ENCODE measurements around the gene C1orf87.

The C1orf87 gene

DNA sequence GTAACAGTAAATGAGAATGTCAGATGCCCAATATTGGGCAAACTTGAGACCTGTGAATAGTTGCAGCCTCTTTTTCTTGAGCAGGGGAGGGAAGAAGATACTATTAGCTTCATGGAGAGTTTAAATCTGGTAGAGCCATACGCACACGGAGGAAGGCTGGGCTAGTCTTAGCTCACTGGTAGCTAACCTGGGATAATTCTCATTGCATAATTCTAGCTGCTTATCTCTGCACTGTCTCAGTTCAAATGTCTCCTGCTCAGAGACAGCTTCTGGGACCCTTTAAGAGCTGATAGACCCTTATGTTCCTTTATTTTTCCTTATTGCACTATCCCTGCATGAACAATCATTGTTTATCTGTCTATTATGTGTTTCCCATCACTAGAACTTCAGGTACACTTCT, 8.4 kb downstream of the C1orf87 start:
- no peak overlapping the region for H3K27ac ChIP-seq (replicated peaks)
- no peak overlapping the region for H3K4me3 ChIP-seq (replicated peaks; ENCODE audit: insufficient read depth, low read length)
- H3K27me3 ChIP-seq (ENCODE audit: insufficient read depth, poor library complexity, severe bottlenecking): no peaks in the 10 kb centered on the region
- DNase-seq (ENCODE audit: low read depth in 1 of 2, low spot score in 1 of 2): no peak
- TF ChIP-seq SPI1 (IDR thresholded peaks at IDR 0.05; ENCODE audit: borderline replicate concordance, low read depth) (no peak), CTCF (IDR thresholded peaks at IDR 0.05; ENCODE audit: insufficient read depth, low read length) (no peak), GABPA (IDR thresholded peaks at IDR 0.05; ENCODE audit: low read depth) (no peak), POLR2AphosphoS5 (IDR thresholded peaks at IDR 0.05; ENCODE audit: low read depth) (no peak)
- TF ChIP-seq, protein P1, sequence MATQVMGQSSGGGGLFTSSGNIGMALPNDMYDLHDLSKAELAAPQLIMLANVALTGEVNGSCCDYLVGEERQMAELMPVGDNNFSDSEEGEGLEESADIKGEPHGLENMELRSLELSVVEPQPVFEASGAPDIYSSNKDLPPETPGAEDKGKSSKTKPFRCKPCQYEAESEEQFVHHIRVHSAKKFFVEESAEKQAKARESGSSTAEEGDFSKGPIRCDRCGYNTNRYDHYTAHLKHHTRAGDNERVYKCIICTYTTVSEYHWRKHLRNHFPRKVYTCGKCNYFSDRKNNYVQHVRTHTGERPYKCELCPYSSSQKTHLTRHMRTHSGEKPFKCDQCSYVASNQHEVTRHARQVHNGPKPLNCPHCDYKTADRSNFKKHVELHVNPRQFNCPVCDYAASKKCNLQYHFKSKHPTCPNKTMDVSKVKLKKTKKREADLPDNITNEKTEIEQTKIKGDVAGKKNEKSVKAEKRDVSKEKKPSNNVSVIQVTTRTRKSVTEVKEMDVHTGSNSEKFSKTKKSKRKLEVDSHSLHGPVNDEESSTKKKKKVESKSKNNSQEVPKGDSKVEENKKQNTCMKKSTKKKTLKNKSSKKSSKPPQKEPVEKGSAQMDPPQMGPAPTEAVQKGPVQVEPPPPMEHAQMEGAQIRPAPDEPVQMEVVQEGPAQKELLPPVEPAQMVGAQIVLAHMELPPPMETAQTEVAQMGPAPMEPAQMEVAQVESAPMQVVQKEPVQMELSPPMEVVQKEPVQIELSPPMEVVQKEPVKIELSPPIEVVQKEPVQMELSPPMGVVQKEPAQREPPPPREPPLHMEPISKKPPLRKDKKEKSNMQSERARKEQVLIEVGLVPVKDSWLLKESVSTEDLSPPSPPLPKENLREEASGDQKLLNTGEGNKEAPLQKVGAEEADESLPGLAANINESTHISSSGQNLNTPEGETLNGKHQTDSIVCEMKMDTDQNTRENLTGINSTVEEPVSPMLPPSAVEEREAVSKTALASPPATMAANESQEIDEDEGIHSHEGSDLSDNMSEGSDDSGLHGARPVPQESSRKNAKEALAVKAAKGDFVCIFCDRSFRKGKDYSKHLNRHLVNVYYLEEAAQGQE (IDR thresholded peaks at IDR 0.05; ENCODE audit: insufficient replicate concordance, low read depth): no peak

DNA sequence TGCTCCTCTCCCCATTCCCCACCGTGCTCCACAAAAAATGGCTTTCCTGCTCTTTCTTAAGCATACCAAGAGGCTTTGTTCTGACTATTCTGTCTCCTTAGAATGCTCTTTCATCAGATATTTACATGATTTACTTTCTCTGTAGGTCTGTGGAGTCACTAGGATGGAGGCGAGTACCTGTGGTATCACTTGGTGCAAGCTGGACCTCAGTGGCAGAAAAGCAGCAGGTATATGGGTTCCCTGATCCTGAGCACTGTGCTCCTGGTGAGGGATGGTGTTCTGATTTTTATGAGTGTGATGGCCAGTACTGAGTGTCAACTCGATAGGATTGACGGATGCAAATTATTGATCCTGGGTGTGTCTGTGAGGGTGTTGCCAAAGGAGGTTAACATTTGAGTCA, 10.0 kb downstream of the C1orf87 start:
- Histone ChIP-seq H3K27me3 (ENCODE audit: insufficient read depth, poor library complexity, severe bottlenecking) (peaks cover 3% of the 10 kb centered on the region), H3K27ac (replicated peaks) (no peak overlapping the region), H3K4me3 (replicated peaks; ENCODE audit: insufficient read depth, low read length) (no peak overlapping the region)
- no peak for DNase-seq (ENCODE audit: low read depth in 1 of 2, low spot score in 1 of 2)
- TF ChIP-seq SPI1 (IDR thresholded peaks at IDR 0.05; ENCODE audit: borderline replicate concordance, low read depth) (no peak), POLR2AphosphoS5 (IDR thresholded peaks at IDR 0.05; ENCODE audit: low read depth) (no peak), GABPA (IDR thresholded peaks at IDR 0.05; ENCODE audit: low read depth) (no peak), CTCF (IDR thresholded peaks at IDR 0.05; ENCODE audit: insufficient read depth, low read length) (no peak)
- TF ChIP-seq, protein P1 (IDR thresholded peaks at IDR 0.05; ENCODE audit: insufficient replicate concordance, low read depth): no peak

DNA sequence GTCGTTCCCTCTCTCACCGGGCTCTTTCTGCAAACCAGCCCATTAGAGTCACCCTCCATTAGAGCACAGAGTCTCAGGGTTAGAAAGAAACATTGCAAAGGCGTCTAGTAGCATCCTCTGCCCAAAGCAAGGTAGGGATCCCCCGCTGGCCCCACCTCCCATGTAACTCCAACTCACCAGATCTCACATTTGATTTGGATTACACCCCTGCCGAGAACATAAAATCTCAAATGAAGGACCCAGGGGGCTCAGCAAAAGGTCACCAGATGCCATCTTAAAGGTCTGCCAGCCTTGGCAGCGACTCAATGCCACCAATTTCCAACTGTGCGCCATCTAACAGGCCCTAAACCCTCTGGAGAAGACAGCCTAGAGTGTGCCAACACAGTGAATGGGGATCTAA, 14.1 kb downstream of the C1orf87 start:
- DNase-seq (ENCODE audit: low read depth in 1 of 2, low spot score in 1 of 2): no peak
- TF ChIP-seq POLR2AphosphoS5 (IDR thresholded peaks at IDR 0.05; ENCODE audit: low read depth) (no peak), SPI1 (IDR thresholded peaks at IDR 0.05; ENCODE audit: borderline replicate concordance, low read depth) (no peak), CTCF (IDR thresholded peaks at IDR 0.05; ENCODE audit: insufficient read depth, low read length) (no peak), GABPA (IDR thresholded peaks at IDR 0.05; ENCODE audit: low read depth) (no peak)
- TF ChIP-seq, protein P1 (IDR thresholded peaks at IDR 0.05; ENCODE audit: insufficient replicate concordance, low read depth): no peak
- no peak overlapping the region for H3K27ac ChIP-seq (replicated peaks)
- no peak overlapping the region for H3K4me3 ChIP-seq (replicated peaks; ENCODE audit: insufficient read depth, low read length)
- H3K27me3 ChIP-seq (ENCODE audit: insufficient read depth, poor library complexity, severe bottlenecking): peaks cover 3% of the 10 kb centered on the region

Measured in HL-60 (cell line).